ENCODE results near the gene KRT84.

- TF ChIP-seq FOXP2 (optimal IDR thresholded peaks at IDR 0.05; ENCODE audit: borderline replicate concordance, extremely low read depth, extremely low read length, insufficient read depth) (no peak), POLR2AphosphoS5 (IDR thresholded peaks at IDR 0.05; ENCODE audit: low read depth, low read length) (no peak)
Measured at GRCh38 chr12:52333321-52333720, 52.1 kb downstream of the KRT84 start.

Data from PFSK-1 (cell line).